HG03558 (cell line): ENCODE measurements around the gene SMCHD1.
"Not testable (repeated sequence)": the region's sequence is repeated elsewhere in the genome, so short reads cannot be mapped to it uniquely, and the experiment has no call there.

ENCODE experiments used
- ATAC-seq: cut with Tn5 transposase; IDR thresholded peaks from one replicate; pipeline ENCODE4 v1.9.1; 2021; ENCODE audit warnings: moderate number of reproducible peaks; ENCODE audit not compliant: unreplicated experiment; ENCODE audit errors: extremely low read depth

SMCHD1 gene

GRCh38 chr18:2715990-2716389 is 60.5 kb downstream of the SMCHD1 start:
- ATAC-seq = no peak

GRCh38 chr18:2716394-2717326 is 61.1 kb downstream of the SMCHD1 start:
- ATAC-seq = no peak

GRCh38 chr18:2717407-2717806 is 61.9 kb downstream of the SMCHD1 start:
- ATAC-seq = no peak

- ATAC-seq = no peak
Measured at GRCh38 chr18:2719040-2719439, 63.5 kb downstream of the SMCHD1 start.

- no peak for ATAC-seq
Measured at GRCh38 chr18:2723207-2723606, 67.7 kb downstream of the SMCHD1 start.

- no peak for ATAC-seq
Measured at GRCh38 chr18:2729757-2730156, 74.2 kb downstream of the SMCHD1 start.

GRCh38 chr18:2736823-2737222 is 81.3 kb downstream of the SMCHD1 start:
- no peak for ATAC-seq

GRCh38 chr18:2740082-2740481 is 84.6 kb downstream of the SMCHD1 start:
- ATAC-seq = not testable (repeated sequence)

GRCh38 chr18:2746274-2746673 is 90.7 kb downstream of the SMCHD1 start:
- ATAC-seq = no peak

GRCh38 chr18:2758309-2758708 is 102.8 kb downstream of the SMCHD1 start:
- no peak for ATAC-seq

GRCh38 chr18:2774669-2775068 is 119.1 kb downstream of the SMCHD1 start:
- no peak for ATAC-seq

- ATAC-seq = no peak
Measured at GRCh38 chr18:2776601-2777000, 121.1 kb downstream of the SMCHD1 start.

GRCh38 chr18:2777241-2777640 is 121.7 kb downstream of the SMCHD1 start:
- ATAC-seq = no peak

GRCh38 chr18:2780750-2781149 is 125.2 kb downstream of the SMCHD1 start:
- no peak for ATAC-seq

- no peak for ATAC-seq
Measured at GRCh38 chr18:2787225-2787624, 131.7 kb downstream of the SMCHD1 start.

GRCh38 chr18:2792395-2792794 is 136.9 kb downstream of the SMCHD1 start:
- ATAC-seq = no peak

GRCh38 chr18:2794159-2794558 is 138.6 kb downstream of the SMCHD1 start:
- no peak for ATAC-seq

- ATAC-seq = peak; percentile 67
Measured at GRCh38 chr18:2797951-2798350, 142.4 kb downstream of the SMCHD1 start.

- ATAC-seq = no peak
Measured at GRCh38 chr18:2799369-2799768, 143.8 kb downstream of the SMCHD1 start.

GRCh38 chr18:2805970-2806943 is 150.7 kb downstream of the SMCHD1 start:
- ATAC-seq = no peak

- ATAC-seq = not testable (repeated sequence)
Measured at GRCh38 chr18:2808640-2809039, 153.1 kb downstream of the SMCHD1 start.
